Activated B cell treated with CpG ODN at 0.5 μM for 24 hours (primary cell): ENCODE results near the gene PKM. TPM values are rescaled to one million over a fixed set of nuclear protein-coding genes. Genes with fewer than 3 reads are reported as not detected.

ENCODE experiments used
- ATAC-seq: fragments of 200-7000 bp; cut with Tn5 transposase; one replicate; pipeline ENCODE4 v1.10.0; 2021; ENCODE audit warnings: low read depth, mild to moderate bottlenecking, moderate library complexity
- CTCF ChIA-PET: fragments of 350-600 bp; sonication (Branson Sonifier 250); formaldehyde crosslinking; loops from one replicate; lab custom pipeline; 2021; ENCODE audit warnings: antibody characterized with exemption; lab: Charles Lee
- POLR2A ChIA-PET: fragments of 350-600 bp; sonication (Branson Sonifier 250); formaldehyde crosslinking; loops from one replicate; lab custom pipeline; 2021; ENCODE audit warnings: antibody characterized with exemption; lab: Charles Lee
- DNase-seq: peaks from one replicate; pipeline ENCODE4 v3.0.0; 2022
- H3K27ac Mint-ChIP-seq: one replicate; pipeline ENCODE4 v1.8.0; 2020; ENCODE audit warnings: mixed read lengths
- H3K27me3 Mint-ChIP-seq: one replicate; pipeline ENCODE4 v1.8.0; 2021; ENCODE audit warnings: mixed read lengths
- H3K36me3 Mint-ChIP-seq: one replicate; pipeline ENCODE4 v1.8.0; 2021; ENCODE audit warnings: low read depth, mixed read lengths
- H3K4me1 Mint-ChIP-seq: one replicate; pipeline ENCODE4 v1.8.0; 2021; ENCODE audit warnings: mixed read lengths
- H3K4me3 Mint-ChIP-seq: one replicate; pipeline ENCODE4 v1.8.0; 2020; ENCODE audit warnings: mild to moderate bottlenecking, mixed read lengths
- H3K9me3 Mint-ChIP-seq: one replicate; pipeline ENCODE4 v1.8.0; 2020; ENCODE audit warnings: mixed read lengths
- CTCF ChIP-seq: fragments of 200-600 bp; IDR thresholded peaks from one replicate; pipeline ENCODE4 v1.8.0; 2022; ENCODE audit warnings: antibody characterized with exemption, mild to moderate bottlenecking
- intact Hi-C: fragments of 100-400 bp; cut with micrococcal nuclease; formaldehyde crosslinking; loops from one replicate; pipeline ENCODE4 v1.15.1; 2024
- total RNA-seq: library from RNA; stranded (reverse); gene quantifications from 2 replicates; pipeline ENCODE4 v1.2.3, GENCODE V29; 2022

PKM gene
- total RNA-seq, 1 donor from 2014 or later, result 1,253 TPM

- Mint-ChIP-seq H3K4me3 (peak overlapping the region; percentile 82), H3K4me1 (peaks cover 6% of the 10 kb centered on the region), H3K9me3 (no peaks in the 10 kb centered on the region), H3K27me3 (no peaks in the 10 kb centered on the region), H3K36me3 (no peaks in the 10 kb centered on the region), H3K27ac (no peak overlapping the region)
- ChIA-PET CTCF (interaction anchor here (0.7 to 2.8 kb wide), 21 partner anchors 10 to 706 kb away, joined by 3 to 50 read pairs (median 3); no protein-coding TSS in a partner anchor), POLR2A (no interaction called here)
- ATAC-seq, result peak; percentile 85
- DNase-seq, result peak; percentile 69
- no peak for TF ChIP-seq CTCF
- intact Hi-C loops, result loop anchor here (1.0 to 10.0 kb wide), 5 partner anchors 113 to 711 kb away; no protein-coding TSS in a partner anchor
These were observed 75.1 kb downstream of the PKM start for GRCh38 chr15:72155635-72156616.

GRCh38 chr15:72155003-72155621 lies 75.9 kb downstream of the PKM start:
- POLR2A ChIA-PET, result no interaction called here
- peak overlapping the region; percentile 82 for H3K4me3 Mint-ChIP-seq
- H3K4me1 Mint-ChIP-seq, result peaks cover 6% of the 10 kb centered on the region
- DNase-seq (no peak), ATAC-seq (no peak)
- H3K9me3 Mint-ChIP-seq, result no peaks in the 10 kb centered on the region
- CTCF ChIA-PET, result interaction anchor here (0.9 to 2.8 kb wide), 6 partner anchors 24 to 411 kb away, joined by 3 to 50 read pairs (median 14); no protein-coding TSS in a partner anchor
- H3K27me3 Mint-ChIP-seq, result no peaks in the 10 kb centered on the region
- intact Hi-C loops, result loop anchor here (10.0 kb wide), 1 partner anchor 710 kb away; no protein-coding TSS in a partner anchor
- no peak overlapping the region for H3K27ac Mint-ChIP-seq
- TF ChIP-seq CTCF, result no peak
- H3K36me3 Mint-ChIP-seq, result no peaks in the 10 kb centered on the region

GRCh38 chr15:72154316-72154715 lies 76.7 kb downstream of the PKM start:
- H3K9me3 Mint-ChIP-seq, result no peaks in the 10 kb centered on the region
- peaks cover 6% of the 10 kb centered on the region for H3K4me1 Mint-ChIP-seq
- H3K4me3 Mint-ChIP-seq, result no peak overlapping the region
- intact Hi-C loops, result loop anchor here (10.0 kb wide), 1 partner anchor 710 kb away; no protein-coding TSS in a partner anchor
- no peaks in the 10 kb centered on the region for H3K27me3 Mint-ChIP-seq
- ChIA-PET POLR2A (no interaction called here), CTCF (interaction anchor here (1.2 to 1.9 kb wide), 3 partner anchors 38 to 410 kb away, joined by 3 to 8 read pairs (median 3); no protein-coding TSS in a partner anchor)
- no peak for TF ChIP-seq CTCF
- no peak overlapping the region for H3K27ac Mint-ChIP-seq
- no peaks in the 10 kb centered on the region for H3K36me3 Mint-ChIP-seq
- no peak for DNase-seq
- ATAC-seq, result no peak

GRCh38 chr15:72153269-72154000 lies 77.6 kb downstream of the PKM start:
- Mint-ChIP-seq H3K36me3 (no peaks in the 10 kb centered on the region), H3K4me3 (no peak overlapping the region), H3K27ac (no peak overlapping the region), H3K27me3 (no peaks in the 10 kb centered on the region), H3K9me3 (no peaks in the 10 kb centered on the region), H3K4me1 (peaks cover 6% of the 10 kb centered on the region)
- no peak for TF ChIP-seq CTCF
- intact Hi-C loops, result loop anchor here (10.0 kb wide), 1 partner anchor 709 kb away; no protein-coding TSS in a partner anchor
- ATAC-seq, result no peak
- ChIA-PET CTCF (interaction anchor here (0.6 to 2.6 kb wide), 7 partner anchors 9 to 409 kb away, joined by 3 to 10 read pairs (median 3); no protein-coding TSS in a partner anchor), POLR2A (interaction anchor here (0.7 kb wide), 1 partner anchor 35 kb away, joined by 9 read pairs; the partner anchor contains the start of gene SENP8)
- no peak for DNase-seq

Other genes with a start within 250 kb of the PKM start
- gene MYO9A, start 113.0 kb downstream of the PKM start, total RNA-seq, result 39.4 and 50.6 TPM in 2 replicates
- gene SENP8, start 112.8 kb downstream of the PKM start, total RNA-seq, result 1.1 and 1.6 TPM in 2 replicates
- not detected in 2 replicates for gene GRAMD2A, start 33.4 kb downstream of the PKM start, total RNA-seq
- gene PARP6, start 41.4 kb upstream of the PKM start, total RNA-seq, result 70.7 and 81.4 TPM in 2 replicates
- 2.0 and 2.2 TPM in 2 replicates for gene CELF6, start 89.0 kb upstream of the PKM start, total RNA-seq
- gene HEXA, start 144.8 kb upstream of the PKM start, total RNA-seq, result 100 and 102 TPM in 2 replicates
- gene TMEM202, start 167.1 kb upstream of the PKM start, total RNA-seq, result not detected in 2 replicates
- gene ARIH1, start 243.1 kb upstream of the PKM start, total RNA-seq, result 142 and 159 TPM in 2 replicates